Measurements from ENCODE around the gene RBX1.

The RBX1 gene

DNA sequence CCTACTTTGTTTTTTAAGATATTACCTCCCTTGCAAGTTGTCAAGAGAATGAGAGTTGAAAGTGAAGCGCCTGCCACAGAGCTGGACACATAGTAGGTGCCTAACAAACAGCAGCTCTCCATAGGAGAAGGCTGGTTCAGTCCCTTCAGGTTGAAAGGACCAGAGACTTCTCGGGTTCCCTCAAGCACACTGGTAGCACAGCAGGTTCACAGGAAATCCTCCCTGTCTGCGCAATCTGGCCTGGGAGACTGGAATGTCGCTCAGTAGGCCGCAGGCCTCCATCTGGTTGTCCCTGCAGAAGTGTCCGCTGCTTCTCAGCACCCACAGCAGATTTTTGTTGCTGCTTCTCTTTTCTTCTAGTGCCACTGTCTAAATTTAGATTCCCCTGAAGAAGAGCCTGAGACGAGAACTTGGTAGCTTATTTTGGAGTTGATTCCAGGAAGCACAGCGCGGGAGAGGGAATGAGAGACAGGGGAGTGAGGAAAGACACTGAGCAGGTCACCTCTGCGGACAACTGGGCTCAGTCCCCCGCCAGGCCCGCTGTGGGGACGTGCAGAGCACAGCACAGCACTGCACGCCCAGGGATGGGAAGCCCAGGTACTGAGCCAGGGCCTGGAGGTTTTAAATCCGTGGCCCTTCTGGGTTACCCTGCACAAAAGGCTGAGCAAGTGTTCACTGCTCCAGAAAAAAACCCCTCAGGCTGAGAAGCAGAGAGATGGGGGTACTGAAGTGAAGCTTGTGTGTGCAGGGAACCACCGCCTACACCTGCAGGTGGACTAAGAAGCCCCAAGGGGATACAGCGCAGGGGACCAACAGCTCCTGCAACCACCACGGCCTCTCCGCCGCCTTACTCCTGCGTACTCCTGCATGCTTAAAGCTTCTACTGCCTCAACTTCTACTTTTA lies 31.6 kb downstream of the RBX1 start:
- no peaks in the 10 kb centered on the region for H3K27me3 ChIP-seq (ENCODE audit: insufficient read depth, low read depth, severe bottlenecking)
- no peak overlapping the region for H3K27ac ChIP-seq
- no peak overlapping the region for H3K4me3 ChIP-seq (ENCODE audit: low read depth, low read length)

DNA sequence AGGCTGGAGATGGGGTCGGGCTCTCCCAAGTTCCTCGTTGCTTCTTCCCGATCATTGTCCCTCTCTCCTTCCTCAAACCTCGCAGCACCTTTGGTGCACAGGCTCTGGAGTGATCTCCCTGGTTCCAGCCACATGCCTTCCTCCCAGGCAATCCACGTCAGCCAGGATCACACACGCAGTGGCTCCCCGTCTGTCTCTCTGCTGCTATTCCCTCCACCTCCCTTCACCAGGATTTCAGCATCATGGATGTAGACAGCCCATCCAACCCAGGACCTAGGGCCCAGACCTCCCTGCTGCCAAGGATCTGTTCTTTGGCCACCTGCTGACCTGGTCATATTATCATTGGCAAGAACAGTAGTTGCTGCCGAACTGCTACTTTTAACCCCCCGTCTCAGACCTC lies 40.1 kb downstream of the RBX1 start:
- H3K27ac ChIP-seq, result no peak overlapping the region
- H3K27me3 ChIP-seq (ENCODE audit: insufficient read depth, low read depth, severe bottlenecking), result no peaks in the 10 kb centered on the region
- H3K36me3 ChIP-seq, result no peaks in the 10 kb centered on the region
- no peaks in the 10 kb centered on the region for H3K9me3 ChIP-seq (ENCODE audit: severe bottlenecking)
- TF ChIP-seq, protein P1, sequence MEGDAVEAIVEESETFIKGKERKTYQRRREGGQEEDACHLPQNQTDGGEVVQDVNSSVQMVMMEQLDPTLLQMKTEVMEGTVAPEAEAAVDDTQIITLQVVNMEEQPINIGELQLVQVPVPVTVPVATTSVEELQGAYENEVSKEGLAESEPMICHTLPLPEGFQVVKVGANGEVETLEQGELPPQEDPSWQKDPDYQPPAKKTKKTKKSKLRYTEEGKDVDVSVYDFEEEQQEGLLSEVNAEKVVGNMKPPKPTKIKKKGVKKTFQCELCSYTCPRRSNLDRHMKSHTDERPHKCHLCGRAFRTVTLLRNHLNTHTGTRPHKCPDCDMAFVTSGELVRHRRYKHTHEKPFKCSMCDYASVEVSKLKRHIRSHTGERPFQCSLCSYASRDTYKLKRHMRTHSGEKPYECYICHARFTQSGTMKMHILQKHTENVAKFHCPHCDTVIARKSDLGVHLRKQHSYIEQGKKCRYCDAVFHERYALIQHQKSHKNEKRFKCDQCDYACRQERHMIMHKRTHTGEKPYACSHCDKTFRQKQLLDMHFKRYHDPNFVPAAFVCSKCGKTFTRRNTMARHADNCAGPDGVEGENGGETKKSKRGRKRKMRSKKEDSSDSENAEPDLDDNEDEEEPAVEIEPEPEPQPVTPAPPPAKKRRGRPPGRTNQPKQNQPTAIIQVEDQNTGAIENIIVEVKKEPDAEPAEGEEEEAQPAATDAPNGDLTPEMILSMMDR (IDR thresholded peaks at IDR 0.05; ENCODE audit: low read depth, low read length), result no peak
- no peak overlapping the region for H3K4me3 ChIP-seq (ENCODE audit: low read depth, low read length)
- DNase-seq, result no peak

More for the DNA sequence above, 31.6 kb downstream of the RBX1 start:
- H3K9me3 ChIP-seq (ENCODE audit: severe bottlenecking), result no peaks in the 10 kb centered on the region
- no peaks in the 10 kb centered on the region for H3K36me3 ChIP-seq
- TF ChIP-seq, protein P1 (IDR thresholded peaks at IDR 0.05; ENCODE audit: low read depth, low read length), result no peak
- no peak for DNase-seq

DNA sequence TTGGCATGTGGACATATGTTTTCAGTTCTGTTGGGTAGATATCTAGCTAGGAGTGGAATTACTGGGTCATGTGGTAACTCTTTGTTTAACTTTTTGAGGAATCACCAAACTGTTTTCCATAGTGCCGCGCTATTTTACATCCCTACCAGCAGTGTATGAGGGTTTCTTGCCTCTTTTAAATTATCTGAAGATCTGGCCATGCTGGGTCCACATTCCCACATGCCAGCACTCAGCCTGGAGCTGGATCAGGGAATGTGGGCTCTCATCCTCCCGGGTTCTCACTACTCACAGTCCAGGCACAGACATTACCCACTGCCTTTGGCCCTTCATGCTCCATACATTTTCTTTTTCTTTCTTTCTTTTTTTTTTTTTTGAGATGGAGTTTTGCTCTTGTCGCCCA lies 44.6 kb downstream of the RBX1 start:
- H3K36me3 ChIP-seq, result no peaks in the 10 kb centered on the region
- no peaks in the 10 kb centered on the region for H3K9me3 ChIP-seq (ENCODE audit: severe bottlenecking)
- no peak overlapping the region for H3K27ac ChIP-seq
- no peak for DNase-seq
- H3K27me3 ChIP-seq (ENCODE audit: insufficient read depth, low read depth, severe bottlenecking), result no peaks in the 10 kb centered on the region
- no peak overlapping the region for H3K4me3 ChIP-seq (ENCODE audit: low read depth, low read length)
- TF ChIP-seq, protein P1 (IDR thresholded peaks at IDR 0.05; ENCODE audit: low read depth, low read length), result no peak

DNA sequence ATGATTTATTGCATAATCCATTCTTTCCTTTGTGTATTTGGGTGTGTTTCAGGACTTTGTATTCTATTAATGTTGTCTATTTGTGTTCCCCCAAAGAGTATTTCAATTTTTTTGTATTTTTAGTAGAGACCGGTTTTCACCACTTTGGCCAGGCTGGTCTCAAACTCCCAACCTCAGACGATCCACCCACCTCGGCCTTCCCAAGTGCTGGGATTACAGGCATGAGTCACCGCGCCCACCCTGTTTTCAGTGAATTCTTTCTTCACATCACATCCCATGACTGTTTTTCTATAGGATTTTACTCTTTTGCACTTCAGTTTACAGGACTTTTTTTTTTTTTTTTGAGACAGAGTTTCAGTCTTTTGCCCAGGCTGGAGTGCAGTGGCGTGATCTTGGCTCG lies 46.3 kb downstream of the RBX1 start:
- Histone ChIP-seq H3K9me3 (ENCODE audit: severe bottlenecking) (no peaks in the 10 kb centered on the region), H3K27ac (no peak overlapping the region), H3K27me3 (ENCODE audit: insufficient read depth, low read depth, severe bottlenecking) (no peaks in the 10 kb centered on the region), H3K36me3 (no peaks in the 10 kb centered on the region), H3K4me3 (ENCODE audit: low read depth, low read length) (no peak overlapping the region)
- DNase-seq, result no peak
- TF ChIP-seq, protein P1 (IDR thresholded peaks at IDR 0.05; ENCODE audit: low read depth, low read length), result no peak

DNA sequence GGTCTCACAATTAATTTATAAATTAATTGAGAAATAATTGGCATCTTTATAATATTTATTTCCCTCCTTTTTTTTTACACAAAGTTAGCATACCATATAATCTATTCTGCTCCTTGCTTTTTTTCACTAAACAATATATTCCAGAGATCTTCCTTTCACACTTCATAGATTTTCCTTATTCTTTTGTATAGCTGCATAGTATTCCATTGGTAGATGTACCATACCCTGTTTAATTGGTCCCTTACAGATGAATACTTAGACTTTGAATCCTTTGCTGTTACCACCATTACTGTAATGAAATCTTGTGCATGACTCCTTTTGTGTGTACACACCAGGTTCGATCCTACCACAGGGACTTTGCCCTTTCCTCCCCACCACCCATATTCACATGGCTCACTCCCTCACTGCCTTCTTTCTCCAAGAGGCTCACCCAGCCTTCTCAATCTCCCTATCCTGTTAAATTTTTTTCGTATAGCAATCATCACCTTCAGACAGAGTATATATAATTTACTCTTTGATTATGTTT lies 48.9 kb downstream of the RBX1 start:
- Histone ChIP-seq H3K4me3 (ENCODE audit: low read depth, low read length) (no peak overlapping the region), H3K27me3 (ENCODE audit: insufficient read depth, low read depth, severe bottlenecking) (no peaks in the 10 kb centered on the region), H3K27ac (no peak overlapping the region), H3K9me3 (ENCODE audit: severe bottlenecking) (no peaks in the 10 kb centered on the region), H3K36me3 (no peaks in the 10 kb centered on the region)
- DNase-seq, result no peak
- TF ChIP-seq, protein P1 (IDR thresholded peaks at IDR 0.05; ENCODE audit: low read depth, low read length), result no peak
